H9 (cell line): ENCODE results near the gene CHCHD3. TPM values are rescaled to one million over a fixed set of nuclear protein-coding genes. Genes with fewer than 3 reads are reported as not detected.

ENCODE experiments used
- DNase-seq: peaks from one replicate; pipeline ENCODE4 v3.0.0-alpha.2; 2017
- H2AFZ ChIP-seq: one replicate; pipeline ENCODE4 v1.6.1; 2013; ENCODE audit warnings: mild to moderate bottlenecking, low read length, control low read depth, moderate library complexity
- H2AK5ac ChIP-seq: 2 replicates; pipeline ENCODE4 v1.6.1; 2013; ENCODE audit warnings: low read length, control low read depth, mixed read lengths; ENCODE audit not compliant: insufficient read length
- H2BK120ac ChIP-seq: one replicate; pipeline ENCODE4 v1.6.1; 2013; ENCODE audit warnings: low read depth, mild to moderate bottlenecking, low read length, control low read depth, inconsistent platforms; ENCODE audit not compliant: poor library complexity, severe bottlenecking
- H2BK12ac ChIP-seq: 2 replicates; pipeline ENCODE4 v1.6.1; 2013; ENCODE audit warnings: low read length, control low read depth, mixed read lengths, low read depth; ENCODE audit not compliant: insufficient read length
- H2BK15ac ChIP-seq: 2 replicates; pipeline ENCODE4 v1.6.1; 2013; ENCODE audit warnings: low read depth, low read length, control low read depth
- H2BK20ac ChIP-seq: one replicate; pipeline ENCODE4 v1.6.1; 2013; ENCODE audit warnings: low read depth, mild to moderate bottlenecking, low read length, control low read depth, inconsistent platforms; ENCODE audit not compliant: poor library complexity, severe bottlenecking
- H2BK5ac ChIP-seq: 2 replicates; pipeline ENCODE4 v1.6.1; 2013; ENCODE audit warnings: low read length, control low read depth, mixed read lengths; ENCODE audit not compliant: insufficient read length
- H3K14ac ChIP-seq: 2 replicates; pipeline ENCODE4 v1.6.1; 2013; ENCODE audit warnings: low read length, control low read depth; ENCODE audit not compliant: insufficient read depth
- H3K18ac ChIP-seq: 2 replicates; pipeline ENCODE4 v1.6.1; 2013; ENCODE audit warnings: low read depth, mild to moderate bottlenecking, mixed read lengths, low read length, control low read depth; ENCODE audit not compliant: insufficient read length
- H3K23ac ChIP-seq: 2 replicates; pipeline ENCODE4 v1.6.1; 2013; ENCODE audit warnings: low read length, control low read depth, mixed read lengths, low read depth; ENCODE audit not compliant: insufficient read length
- H3K23me2 ChIP-seq: 2 replicates; pipeline ENCODE4 v1.6.1; 2013; ENCODE audit warnings: low read depth, mild to moderate bottlenecking, mixed read lengths, low read length, control low read depth; ENCODE audit not compliant: insufficient read length, poor library complexity, severe bottlenecking
- H3K27ac ChIP-seq: 2 replicates; pipeline ENCODE4 v1.5.1; 2013; ENCODE audit warnings: low read length, control low read depth, mixed read lengths, low read depth; ENCODE audit not compliant: insufficient read length
- H3K27me3 ChIP-seq: 2 replicates; pipeline ENCODE4 v1.6.1; 2013; ENCODE audit warnings: low read length, control low read depth, inconsistent platforms; ENCODE audit not compliant: insufficient read depth
- H3K4ac ChIP-seq: 2 replicates; pipeline ENCODE4 v1.6.1; 2013; ENCODE audit warnings: low read depth, mild to moderate bottlenecking, control low read depth, inconsistent platforms, low read length, moderate library complexity
- H3K4me1 ChIP-seq: 2 replicates; pipeline ENCODE4 v1.6.1; 2013; ENCODE audit warnings: low read length, control low read depth, inconsistent platforms; ENCODE audit not compliant: insufficient read depth
- H3K4me2 ChIP-seq: 2 replicates; pipeline ENCODE4 v1.6.1; 2013; ENCODE audit warnings: low read length, control low read depth, mixed read lengths; ENCODE audit not compliant: insufficient read length, insufficient read depth
- H3K56ac ChIP-seq: 2 replicates; pipeline ENCODE4 v1.6.1; 2013; ENCODE audit warnings: low read depth, mild to moderate bottlenecking, mixed read lengths, low read length, control low read depth; ENCODE audit not compliant: insufficient read length
- H3K79me1 ChIP-seq: 2 replicates; pipeline ENCODE4 v1.6.1; 2013; ENCODE audit warnings: low read depth, mild to moderate bottlenecking, moderate library complexity, low read length, control low read depth, inconsistent platforms; ENCODE audit not compliant: insufficient read depth, poor library complexity, severe bottlenecking
- H3K79me2 ChIP-seq: 2 replicates; pipeline ENCODE4 v1.6.1; 2013; ENCODE audit warnings: low read length, control low read depth, inconsistent platforms; ENCODE audit not compliant: insufficient read depth
- H3K9ac ChIP-seq: 2 replicates; pipeline ENCODE4 v1.6.1; 2013; ENCODE audit warnings: low read length, control low read depth, mixed read lengths; ENCODE audit not compliant: insufficient read length; ENCODE audit errors: extremely low read depth
- H3K9me3 ChIP-seq: one replicate; pipeline ENCODE4 v1.6.1; 2013; ENCODE audit warnings: low read depth, low read length, inconsistent platforms; ENCODE audit not compliant: control insufficient read depth
- H3T11ph ChIP-seq: one replicate; pipeline ENCODE4 v1.6.1; 2013; ENCODE audit warnings: mild to moderate bottlenecking, low read length, control low read depth, inconsistent platforms
- H4K20me1 ChIP-seq: one replicate; pipeline ENCODE4 v1.6.1; 2013; ENCODE audit not compliant: control insufficient read depth, insufficient read length, insufficient read depth
- H4K5ac ChIP-seq: 2 replicates; pipeline ENCODE4 v1.6.1; 2013; ENCODE audit warnings: low read depth, mild to moderate bottlenecking, mixed read lengths, low read length, control low read depth; ENCODE audit not compliant: insufficient read length
- H4K8ac ChIP-seq: replicated peaks from 2 replicates; pipeline ENCODE4 v1.6.1; 2013; ENCODE audit warnings: low read length, control low read depth, mixed read lengths, low read depth; ENCODE audit not compliant: insufficient read length
- H4K91ac ChIP-seq: 2 replicates; pipeline ENCODE4 v1.6.1; 2013; ENCODE audit warnings: low read depth, mild to moderate bottlenecking, moderate library complexity, mixed read lengths, low read length, control low read depth; ENCODE audit not compliant: insufficient read length
- H3K27ac Mint-ChIP-seq, 3 experiments: 2 replicates in 2 of 3; 3 replicates in 1 of 3; pipeline ENCODE4 v1.8.0; 2020 to 2021; ENCODE audit warnings: mixed read lengths in 3 of 3, mild to moderate bottlenecking in 1 of 3, moderate library complexity in 1 of 3
- H3K27me3 Mint-ChIP-seq: 2 replicates; pipeline ENCODE4 v1.8.0; 2021; ENCODE audit warnings: low read depth, mild to moderate bottlenecking, moderate library complexity, mixed read lengths
- H3K36me3 Mint-ChIP-seq, 3 experiments: 2 replicates in 2 of 3; 3 replicates in 1 of 3; pipeline ENCODE4 v1.8.0; 2020 to 2021; ENCODE audit warnings: low read depth in 3 of 3, mixed read lengths in 3 of 3; ENCODE audit not compliant: insufficient read depth in 1 of 3
- H3K4me1 Mint-ChIP-seq, 2 experiments: 2 replicates each; pipeline ENCODE4 v1.8.0; 2020; ENCODE audit warnings: mixed read lengths in 2 of 2
- H3K4me3 Mint-ChIP-seq, 2 experiments: 2 replicates in 1 of 2; 3 replicates in 1 of 2; pipeline ENCODE4 v1.8.0; 2020 to 2021; ENCODE audit warnings: mild to moderate bottlenecking in 2 of 2, mixed read lengths in 2 of 2, moderate library complexity in 1 of 2
- H3K9me3 Mint-ChIP-seq, 2 experiments: 2 replicates in 1 of 2; 3 replicates in 1 of 2; pipeline ENCODE4 v1.8.0; 2020; ENCODE audit warnings: mild to moderate bottlenecking in 2 of 2, mixed read lengths in 2 of 2, moderate library complexity in 1 of 2
- WGBS: extraction: QIAGEN DNeasy Blood & Tissue Kit; methylation state at CpG from one replicate; pipeline ENCODE4 v1.1.7; 2013; ENCODE audit warnings: missing lambda C conversion rate, low lambda C conversion rate, mixed read lengths; ENCODE audit not compliant: insufficient read length; ENCODE audit errors: extremely low coverage; 5-methylcytosine and 5-hydroxymethylcytosine counted together
- total RNA-seq: library from RNA; stranded (reverse); gene quantifications from 2 replicates; pipeline ENCODE4 v1.2.1, GENCODE V29; 2021
- TF ChIP-seq, protein P1 (sequence below): fragments of 200-600 bp; sonication (generic); conservative IDR thresholded peaks from 3 replicates; pipeline ENCODE4 v1.8.0; 2021; ENCODE audit warnings: antibody characterized with exemption, mild to moderate bottlenecking

Gene CHCHD3
- total RNA-seq, 1 experiment from 2014 or later: 104 TPM

DNA sequence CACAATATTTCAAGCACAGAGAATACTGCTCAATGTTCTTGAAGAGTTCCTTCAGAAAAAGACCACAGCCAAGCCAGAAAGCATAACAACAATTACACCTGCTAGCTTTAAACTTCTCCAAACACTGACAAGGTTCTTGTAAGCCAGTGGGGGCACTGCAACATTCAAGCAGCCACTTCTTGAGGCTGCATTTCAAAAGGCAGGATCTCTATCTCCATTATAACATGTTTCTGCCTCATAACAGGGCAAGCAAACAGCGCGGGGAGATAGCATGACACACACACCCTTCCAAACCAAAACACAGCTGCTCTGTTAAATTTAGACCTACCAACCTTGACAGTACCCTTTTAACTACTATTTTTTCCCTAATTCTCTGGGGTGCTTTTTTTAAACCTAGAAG is 30.8 kb downstream of the CHCHD3 start:
- no peak overlapping the region for H3K18ac ChIP-seq
- peaks cover 3% of the 10 kb centered on the region for H3K4me1 ChIP-seq
- no peak overlapping the region for H2AFZ ChIP-seq
- H3K9ac ChIP-seq: no peak overlapping the region
- Mint-ChIP-seq H3K4me1 (peaks cover 27 to 28% of the 10 kb centered on the region in 2 experiments), H3K9me3 (no peaks in the 10 kb centered on the region), H3K27ac (no peak overlapping the region), H3K27me3 (no peaks in the 10 kb centered on the region), H3K4me3 (no peak overlapping the region), H3K36me3 (peaks cover 3 to 9% (median 4%) of the 10 kb centered on the region in 3 experiments; a peak in 6 of 7 replicates)
- H2BK12ac ChIP-seq: no peak overlapping the region
- H2BK20ac ChIP-seq: no peak overlapping the region
- no peak overlapping the region for H2BK5ac ChIP-seq
- peaks cover 2% of the 10 kb centered on the region for H3K79me1 ChIP-seq
- no peak overlapping the region for H3K23ac ChIP-seq
- H4K5ac ChIP-seq: no peak overlapping the region
- no peak overlapping the region for H2BK120ac ChIP-seq
- no peak overlapping the region for H2AK5ac ChIP-seq
- TF ChIP-seq, protein P1, sequence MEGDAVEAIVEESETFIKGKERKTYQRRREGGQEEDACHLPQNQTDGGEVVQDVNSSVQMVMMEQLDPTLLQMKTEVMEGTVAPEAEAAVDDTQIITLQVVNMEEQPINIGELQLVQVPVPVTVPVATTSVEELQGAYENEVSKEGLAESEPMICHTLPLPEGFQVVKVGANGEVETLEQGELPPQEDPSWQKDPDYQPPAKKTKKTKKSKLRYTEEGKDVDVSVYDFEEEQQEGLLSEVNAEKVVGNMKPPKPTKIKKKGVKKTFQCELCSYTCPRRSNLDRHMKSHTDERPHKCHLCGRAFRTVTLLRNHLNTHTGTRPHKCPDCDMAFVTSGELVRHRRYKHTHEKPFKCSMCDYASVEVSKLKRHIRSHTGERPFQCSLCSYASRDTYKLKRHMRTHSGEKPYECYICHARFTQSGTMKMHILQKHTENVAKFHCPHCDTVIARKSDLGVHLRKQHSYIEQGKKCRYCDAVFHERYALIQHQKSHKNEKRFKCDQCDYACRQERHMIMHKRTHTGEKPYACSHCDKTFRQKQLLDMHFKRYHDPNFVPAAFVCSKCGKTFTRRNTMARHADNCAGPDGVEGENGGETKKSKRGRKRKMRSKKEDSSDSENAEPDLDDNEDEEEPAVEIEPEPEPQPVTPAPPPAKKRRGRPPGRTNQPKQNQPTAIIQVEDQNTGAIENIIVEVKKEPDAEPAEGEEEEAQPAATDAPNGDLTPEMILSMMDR: peak; percentile 51
- H3T11ph ChIP-seq: no peak overlapping the region
- no peaks in the 10 kb centered on the region for H4K20me1 ChIP-seq
- no peak overlapping the region for H3K56ac ChIP-seq
- H3K4me2 ChIP-seq: no peak overlapping the region
- H3K4ac ChIP-seq: no peak overlapping the region
- no peak overlapping the region for H3K27ac ChIP-seq
- no peaks in the 10 kb centered on the region for H3K27me3 ChIP-seq
- H3K9me3 ChIP-seq: no peaks in the 10 kb centered on the region
- no peak overlapping the region for H2BK15ac ChIP-seq
- H4K91ac ChIP-seq: no peak overlapping the region
- DNase-seq: no peak
- H3K14ac ChIP-seq: no peak overlapping the region
- peaks cover 17% of the 10 kb centered on the region; the same call in 1 of the 2 replicates for H3K79me2 ChIP-seq
- no CpG with 5 or more reads among the region's 2 CpGs for WGBS
- no peaks in the 10 kb centered on the region for H3K23me2 ChIP-seq
- H4K8ac ChIP-seq: no peak overlapping the region
